B cell (primary cell): ENCODE data around the gene MAD1L1. TPM values are rescaled to one million over a fixed set of nuclear protein-coding genes. Genes with fewer than 3 reads are reported as not detected.

Source experiments
- ATAC-seq: fragments of 200-7000 bp; cut with Tn5 transposase; one replicate; pipeline ENCODE4 v1.10.0; 2021; ENCODE audit warnings: low read depth, mild to moderate bottlenecking, moderate number of reproducible peaks, moderate library complexity
- CTCF ChIA-PET: fragments of 350-600 bp; sonication (Branson Sonifier 250); formaldehyde crosslinking; loops from one replicate; lab custom pipeline; 2021; ENCODE audit warnings: antibody characterized with exemption, inconsistent platforms; lab: Charles Lee
- POLR2A ChIA-PET: fragments of 350-600 bp; sonication (Branson Sonifier 250); formaldehyde crosslinking; loops from one replicate; lab custom pipeline; 2021; ENCODE audit warnings: antibody characterized with exemption; lab: Charles Lee
- DNase-seq: peaks from one replicate; pipeline ENCODE4 v3.0.0; 2013
- H2AFZ ChIP-seq: 2 replicates; pipeline ENCODE4 v1.6.1; 2012; ENCODE audit warnings: mild to moderate bottlenecking, low read depth, low read length; ENCODE audit not compliant: insufficient read depth, poor library complexity, severe bottlenecking
- H3K27ac ChIP-seq, 2 donors: 1 replicate in 1 of 2; 2 replicates in 1 of 2; pipeline ENCODE4 v1.5.1; 2012 to 2013; ENCODE audit warnings: low read length in 2 of 2, mild to moderate bottlenecking in 2 of 2, moderate library complexity in 1 of 2
- H3K27me3 ChIP-seq, 4 experiments: fragments of 200-600 bp in 1 of 4; sonication (generic) in 1 of 4; replicated peaks in 1 of 4; 1 replicate in 2 of 4; 2 replicates in 2 of 4; pipeline versions ENCODE4 v1.6.1 to v1.7.0; 2013 to 2016; ENCODE audit warnings: low read length in 3 of 4, mild to moderate bottlenecking in 2 of 4, mixed read lengths in 1 of 4, moderate library complexity in 1 of 4; ENCODE audit not compliant: insufficient read depth in 4 of 4, control insufficient read depth in 3 of 4; ENCODE audit errors: control extremely low read depth in 1 of 4
- H3K36me3 ChIP-seq, 2 experiments: replicated peaks in 1 of 2; 1 replicate in 1 of 2; 2 replicates in 1 of 2; pipeline versions ENCODE4 v1.6.1 to v1.7.1; 2013; ENCODE audit warnings: low read length in 1 of 2; ENCODE audit not compliant: insufficient read depth in 2 of 2, control insufficient read depth in 1 of 2; ENCODE audit errors: control extremely low read depth in 1 of 2, extremely low read depth in 1 of 2
- H3K4me1 ChIP-seq, 2 donors: fragments of 200-600 bp in 1 of 2; sonication (generic) in 1 of 2; 1 replicate in 1 of 2; 2 replicates in 1 of 2; pipeline versions ENCODE4 v1.5.1 to v1.6.1; 2013 to 2017; ENCODE audit warnings: low read length in 2 of 2; ENCODE audit not compliant: control insufficient read depth in 2 of 2, insufficient read depth in 2 of 2
- H3K4me2 ChIP-seq: replicated peaks from 2 replicates; pipeline ENCODE3; 2012; ENCODE audit warnings: mild to moderate bottlenecking, low read depth, low read length; ENCODE audit not compliant: poor library complexity, severe bottlenecking
- H3K4me3 ChIP-seq, 5 experiments: fragments of 200-600 bp in 1 of 5; sonication (generic) in 1 of 5; 1 replicate in 3 of 5; 2 replicates in 2 of 5; pipeline versions ENCODE4 v1.5.1 to v1.7.0; 2011 to 2016; ENCODE audit warnings: low read length in 4 of 5, mild to moderate bottlenecking in 4 of 5, low read depth in 2 of 5, control low read depth in 1 of 5, moderate library complexity in 1 of 5; ENCODE audit not compliant: insufficient read depth in 1 of 5; ENCODE audit errors: control extremely low read depth in 1 of 5, extremely low read depth in 1 of 5
- H3K79me2 ChIP-seq: fragments of 200-600 bp; sonication (generic); one replicate; pipeline ENCODE4 v1.6.0; 2016; ENCODE audit warnings: low read length; ENCODE audit not compliant: control insufficient read depth, insufficient read depth
- H3K9ac ChIP-seq: fragments of 200-600 bp; sonication (generic); 2 replicates; pipeline ENCODE4 v1.6.1; 2017; ENCODE audit warnings: mild to moderate bottlenecking, low read length, moderate library complexity
- H3K9me3 ChIP-seq, 3 donors: one replicate each; pipeline versions ENCODE4 v1.6.1 to v1.7.1; 2013; ENCODE audit warnings: low read length in 2 of 3; ENCODE audit not compliant: control insufficient read depth in 2 of 3, insufficient read depth in 1 of 3; ENCODE audit errors: control extremely low read depth in 1 of 3
- H4K20me1 ChIP-seq: 2 replicates; pipeline ENCODE4 v1.6.0; 2012; ENCODE audit warnings: mild to moderate bottlenecking, low read length; ENCODE audit not compliant: insufficient read depth, control insufficient read depth, poor library complexity, severe bottlenecking
- H3K27ac Mint-ChIP-seq: one replicate; pipeline ENCODE4 v1.8.0; 2021; ENCODE audit warnings: mixed read lengths
- H3K27me3 Mint-ChIP-seq: one replicate; pipeline ENCODE4 v1.8.0; 2021; ENCODE audit warnings: mixed read lengths
- H3K4me1 Mint-ChIP-seq: one replicate; pipeline ENCODE4 v1.8.0; 2021; ENCODE audit warnings: mixed read lengths
- H3K4me3 Mint-ChIP-seq: one replicate; pipeline ENCODE4 v1.8.0; 2021; ENCODE audit warnings: mixed read lengths
- H3K9me3 Mint-ChIP-seq: one replicate; pipeline ENCODE4 v1.8.0; 2022; ENCODE audit warnings: mixed read lengths; ENCODE audit not compliant: insufficient read depth
- CTCF ChIP-seq: fragments of 200-600 bp; IDR thresholded peaks from one replicate; pipeline ENCODE4 v1.8.0; 2022; ENCODE audit warnings: antibody characterized with exemption, mild to moderate bottlenecking
- EZH2 ChIP-seq: IDR thresholded peaks from 2 replicates; pipeline ENCODE4 v1.6.1; 2012; ENCODE audit warnings: borderline replicate concordance, low read depth, mild to moderate bottlenecking, moderate library complexity, low read length; ENCODE audit not compliant: insufficient read depth, poor library complexity, severe bottlenecking
- WGBS: methylation state at CpG from one replicate; pipeline ENCODE4 v1.1.5; 2013; ENCODE audit warnings: missing lambda C conversion rate; ENCODE audit not compliant: insufficient coverage; 5-methylcytosine and 5-hydroxymethylcytosine counted together
- intact Hi-C: fragments of 100-400 bp; cut with micrococcal nuclease; formaldehyde crosslinking; loops from one replicate; pipeline ENCODE4 v1.10.0; 2022
- polyA plus RNA-seq: library from polyadenylated mRNA; depleted of rRNA; stranded (reverse); fragments of >200 nt; gene quantifications from 2 replicates; pipeline ENCODE4 v1.2.3, GENCODE V29; 2012
- total RNA-seq, 2 donors: library from RNA; stranded (reverse); fragments of 120-200 nt in 1 of 2; gene quantifications; 1 replicate in 1 of 2; 2 replicates in 1 of 2; pipeline versions ENCODE4 v1.2.3 to v1.2.4, GENCODE V29; 2013 to 2022

Gene MAD1L1
- total and polyA plus RNA-seq, 2 donors (not counting 1 experiment from before 2014, with no cell fraction given) = 86.7 to 110 TPM

GRCh38 chr7:1924258-1924817, 308.4 kb downstream of the MAD1L1 start:
- intact Hi-C loops = loop anchor here (10.0 kb wide), 2 partner anchors 150 to 180 kb away; no protein-coding TSS in a partner anchor
- H3K9me3 ChIP-seq = no peaks in the 10 kb centered on the region
- Mint-ChIP-seq H3K27ac (peak overlapping the region; percentile 73), H3K9me3 (no peaks in the 10 kb centered on the region), H3K4me1 (peaks cover 71% of the 10 kb centered on the region), H3K27me3 (no peaks in the 10 kb centered on the region), H3K4me3 (peak overlapping the region; percentile 32)
- H3K9ac ChIP-seq = no peak overlapping the region
- DNase-seq (no peak), ATAC-seq (no peak)
- H3K4me2 ChIP-seq = peak overlapping the region; percentile 23
- WGBS = no CpG with 5 or more reads among the region's 10 CpGs
- H3K4me1 ChIP-seq = peaks cover 61 to 67% of the 10 kb centered on the region in 2 donors
- no peak for TF ChIP-seq CTCF
- TF ChIP-seq EZH2 = no peak
- no peak overlapping the region for H3K27ac ChIP-seq
- peaks cover 68% of the 10 kb centered on the region for H3K79me2 ChIP-seq
- CTCF ChIA-PET = no interaction called here
- no peaks in the 10 kb centered on the region for H3K27me3 ChIP-seq
- no peak overlapping the region for H3K4me3 ChIP-seq
- H2AFZ ChIP-seq = no peak overlapping the region
- H4K20me1 ChIP-seq = peaks cover 58% of the 10 kb centered on the region
- POLR2A ChIA-PET = no interaction called here
- peaks cover 0 to 16% of the 10 kb centered on the region in 2 experiments for H3K36me3 ChIP-seq

- no peaks in the 10 kb centered on the region for H3K27me3 Mint-ChIP-seq
- Histone ChIP-seq H3K9me3 (no peaks in the 10 kb centered on the region), H3K4me1 (peaks cover 60 to 69% of the 10 kb centered on the region in 2 donors)
Measured at GRCh38 chr7:1923409-1924257, 309.1 kb downstream of the MAD1L1 start.

More at GRCh38 chr7:1923409-1924257, 309.1 kb downstream of the MAD1L1 start:
- peaks cover 70% of the 10 kb centered on the region for H3K4me1 Mint-ChIP-seq
- Histone ChIP-seq H3K79me2 (peaks cover 72% of the 10 kb centered on the region), H3K27me3 (no peaks in the 10 kb centered on the region), H3K4me3 (no peak overlapping the region), H3K9ac (no peak overlapping the region), H4K20me1 (peaks cover 58% of the 10 kb centered on the region), H3K36me3 (peaks cover 0 to 16% of the 10 kb centered on the region in 2 experiments), H3K27ac (no peak overlapping the region), H2AFZ (no peak overlapping the region), H3K4me2 (peak overlapping the region; percentile 23)
- no peaks in the 10 kb centered on the region for H3K9me3 Mint-ChIP-seq
- intact Hi-C loops = loop anchor here (10.0 kb wide), 2 partner anchors 151 to 181 kb away; no protein-coding TSS in a partner anchor
- ATAC-seq (no peak), DNase-seq (no peak)
- peak overlapping the region; percentile 73 for H3K27ac Mint-ChIP-seq
- 97% methylated on average over 29 of the region's 30 CpGs for WGBS
- CTCF ChIA-PET = no interaction called here
- TF ChIP-seq CTCF (no peak), EZH2 (no peak)
- POLR2A ChIA-PET = no interaction called here
- H3K4me3 Mint-ChIP-seq = peak overlapping the region; percentile 32
